Measurements from ENCODE around the gene PSMG4. TPM values are rescaled to one million over a fixed set of nuclear protein-coding genes. Genes with fewer than 3 reads are reported as not detected.
A peak's percentile ranks its signal among the peaks of the same experiment; 100 is the strongest.

Gene PSMG4
- total RNA-seq, 1 experiment from 2014 or later, result 51.9 TPM

GRCh38 chr6:3222506-3223038 lies 36.2 kb upstream of the PSMG4 start:
- BruUV-seq (replicated peaks), result no TSS peak
- POLR2A ChIA-PET (ENCODE audit: unreplicated experiment), result no interaction called here
- peaks cover 11% of the 10 kb centered on the region; the same call in 1 of the 2 replicates for H3K4me1 ChIP-seq (ENCODE audit: insufficient read depth, low read length)
- intact Hi-C loops (cut with micrococcal nuclease), result no loop called here
- DNase-seq, result no peak
- H3K4me3 ChIP-seq (ENCODE audit: low read length), result no peak overlapping the region
- no peaks in the 10 kb centered on the region for H3F3A ChIP-seq (ENCODE audit: low read length, unreplicated experiment)
- no peaks in the 10 kb centered on the region for H3K79me2 ChIP-seq (ENCODE audit: low read length)
- TF ChIP-seq EZH2phosphoT487 (IDR thresholded peaks at IDR 0.05; ENCODE audit: borderline replicate concordance, low read length), result no peak
- no peak for TF ChIP-seq CTCF (conservative IDR thresholded peaks at IDR 0.05; ENCODE audit: low read depth, low read length)
- no peak for TF ChIP-seq EZH2 (IDR thresholded peaks at IDR 0.05; ENCODE audit: low read length, unreplicated experiment)
- H3K27me3 ChIP-seq (ENCODE audit: low read length), result peaks cover 31% of the 10 kb centered on the region
- H3K9ac ChIP-seq (ENCODE audit: low read length), result no peak overlapping the region
- no peaks in the 10 kb centered on the region for H4K20me1 ChIP-seq (ENCODE audit: low read length)
- H3K4me2 ChIP-seq (ENCODE audit: low read length), result no peak overlapping the region
- no peaks in the 10 kb centered on the region for H3K9me2 ChIP-seq (replicated peaks; ENCODE audit: low read length)
- CTCF ChIA-PET, result no interaction called here
- H3K9me3 ChIP-seq (ENCODE audit: low read length), result no peaks in the 10 kb centered on the region
- no peak for ATAC-seq
- H3K36me3 ChIP-seq (ENCODE audit: low read depth, low read length), result no peaks in the 10 kb centered on the region
- H3K27ac ChIP-seq (ENCODE audit: low read length), result no peak overlapping the region
- no peak overlapping the region for H2AFZ ChIP-seq (ENCODE audit: low read length)

- DNase-seq (no peak), ATAC-seq (no peak)
- no peaks in the 10 kb centered on the region for H3K9me3 ChIP-seq (ENCODE audit: low read length)
- no peak overlapping the region for H3K9ac ChIP-seq (ENCODE audit: low read length)
- no peaks in the 10 kb centered on the region for H3F3A ChIP-seq (ENCODE audit: low read length, unreplicated experiment)
- H2AFZ ChIP-seq (ENCODE audit: low read length), result no peak overlapping the region
- no peak overlapping the region for H3K4me3 ChIP-seq (ENCODE audit: low read length)
- no peaks in the 10 kb centered on the region for H3K36me3 ChIP-seq (ENCODE audit: low read depth, low read length)
- H4K20me1 ChIP-seq (ENCODE audit: low read length), result no peaks in the 10 kb centered on the region
- H3K79me2 ChIP-seq (ENCODE audit: low read length), result no peaks in the 10 kb centered on the region
- POLR2A ChIA-PET (ENCODE audit: unreplicated experiment), result interaction anchor here (0.6 kb wide), 1 partner anchor 758 kb away, joined by 4 read pairs; no protein-coding TSS in a partner anchor
- H3K4me2 ChIP-seq (ENCODE audit: low read length), result no peak overlapping the region
- peaks cover 29% of the 10 kb centered on the region for H3K4me1 ChIP-seq (ENCODE audit: insufficient read depth, low read length)
- peaks cover 50% of the 10 kb centered on the region for H3K27me3 ChIP-seq (ENCODE audit: low read length)
- no peak overlapping the region for H3K27ac ChIP-seq (ENCODE audit: low read length)
- H3K9me2 ChIP-seq (replicated peaks; ENCODE audit: low read length), result no peaks in the 10 kb centered on the region
- CTCF ChIA-PET, result no interaction called here
- BruUV-seq (replicated peaks), result no TSS peak
- TF ChIP-seq EZH2phosphoT487 (IDR thresholded peaks at IDR 0.05; ENCODE audit: borderline replicate concordance, low read length), result no peak
- TF ChIP-seq EZH2 (IDR thresholded peaks at IDR 0.05; ENCODE audit: low read length, unreplicated experiment), result no peak
- TF ChIP-seq CTCF (conservative IDR thresholded peaks at IDR 0.05; ENCODE audit: low read depth, low read length), result no peak
- intact Hi-C loops (cut with micrococcal nuclease), result no loop called here
These were observed 32.7 kb upstream of the PSMG4 start for GRCh38 chr6:3226042-3226441.

- H3K36me3 ChIP-seq (ENCODE audit: low read depth, low read length), result no peaks in the 10 kb centered on the region
- peak; percentile 9 for TF ChIP-seq EZH2 (IDR thresholded peaks at IDR 0.05; ENCODE audit: low read length, unreplicated experiment)
- TF ChIP-seq CTCF (conservative IDR thresholded peaks at IDR 0.05; ENCODE audit: low read depth, low read length), result no peak
- no peaks in the 10 kb centered on the region for H3K79me2 ChIP-seq (ENCODE audit: low read length)
- peak overlapping the region; percentile 72 for H3K4me2 ChIP-seq (ENCODE audit: low read length)
- no peaks in the 10 kb centered on the region for H3K9me2 ChIP-seq (replicated peaks; ENCODE audit: low read length)
- H2AFZ ChIP-seq (ENCODE audit: low read length), result peak overlapping the region; percentile 63
- no TSS peak for BruUV-seq (replicated peaks)
- H3K9me3 ChIP-seq (ENCODE audit: low read length), result no peaks in the 10 kb centered on the region
- no peaks in the 10 kb centered on the region for H3F3A ChIP-seq (ENCODE audit: low read length, unreplicated experiment)
- no peaks in the 10 kb centered on the region for H4K20me1 ChIP-seq (ENCODE audit: low read length)
- H3K9ac ChIP-seq (ENCODE audit: low read length), result no peak overlapping the region
- peak overlapping the region; percentile 55 for H3K4me3 ChIP-seq (ENCODE audit: low read length)
- ATAC-seq (peak; percentile 4; the same call in 1 of the 2 replicates), DNase-seq (no peak)
- H3K4me1 ChIP-seq (ENCODE audit: insufficient read depth, low read length), result peaks cover 29% of the 10 kb centered on the region
- intact Hi-C loops (cut with micrococcal nuclease), result no loop called here
- POLR2A ChIA-PET (ENCODE audit: unreplicated experiment), result interaction anchor here (0.6 kb wide), 1 partner anchor 758 kb away, joined by 4 read pairs; no protein-coding TSS in a partner anchor
- CTCF ChIA-PET, result no interaction called here
- H3K27ac ChIP-seq (ENCODE audit: low read length), result no peak overlapping the region
- H3K27me3 ChIP-seq (ENCODE audit: low read length), result peaks cover 50% of the 10 kb centered on the region
These were observed 32.0 kb upstream of the PSMG4 start for GRCh38 chr6:3226481-3227362.
